ENCODE measurements around the gene TSPO.

The TSPO gene

GRCh38 chr22:43160497-43161126 is 9.3 kb downstream of the TSPO start:
- no peaks in the 10 kb centered on the region for H3K9me3 ChIP-seq (ENCODE audit: control insufficient read depth, insufficient read depth, low read depth, low read length)
- H3K4me1 ChIP-seq (ENCODE audit: control insufficient read depth, insufficient read depth, low read length), result no peaks in the 10 kb centered on the region; the same call in 1 of the 2 replicates
- no peaks in the 10 kb centered on the region for H3K36me3 ChIP-seq (ENCODE audit: control insufficient read depth, insufficient read depth, low read length)
- no peak overlapping the region for H3K9ac ChIP-seq (ENCODE audit: low read length)
- no peaks in the 10 kb centered on the region for H3K27me3 ChIP-seq (ENCODE audit: control insufficient read depth, insufficient read depth, low read length)
- H3K4me3 ChIP-seq (ENCODE audit: low read depth, low read length), result no peak overlapping the region
- H3K27ac ChIP-seq (ENCODE audit: low read depth, low read length), result no peak overlapping the region

DNA sequence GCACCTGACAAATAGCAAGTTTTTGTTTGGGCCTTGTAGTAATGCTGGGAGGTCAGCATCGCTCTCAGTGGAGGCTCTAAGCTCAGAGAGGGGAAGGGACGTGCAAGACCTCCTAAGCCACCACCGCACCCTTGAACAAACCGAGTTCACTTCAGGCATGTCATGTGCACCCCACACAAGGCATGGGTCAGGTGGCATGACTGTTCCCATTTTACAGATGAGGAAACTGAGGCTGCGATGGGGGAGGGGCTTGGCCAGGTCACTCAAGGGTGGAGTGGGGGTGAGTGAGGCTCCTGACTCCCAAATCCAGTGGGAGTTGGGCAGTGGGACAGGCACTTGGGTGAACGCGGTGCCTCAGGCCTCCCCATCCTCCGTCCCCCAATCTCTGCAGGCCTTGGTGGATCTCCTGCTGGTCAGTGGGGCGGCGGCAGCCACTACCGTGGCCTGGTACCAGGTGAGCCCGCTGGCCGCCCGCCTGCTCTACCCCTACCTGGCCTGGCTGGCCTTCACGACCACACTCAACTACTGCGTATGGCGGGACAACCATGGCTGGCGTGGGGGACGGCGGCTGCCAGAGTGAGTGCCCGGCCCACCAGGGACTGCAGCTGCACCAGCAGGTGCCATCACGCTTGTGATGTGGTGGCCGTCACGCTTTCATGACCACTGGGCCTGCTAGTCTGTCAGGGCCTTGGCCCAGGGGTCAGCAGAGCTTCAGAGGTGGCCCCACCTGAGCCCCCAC is 11.2 kb downstream of the TSPO start:
- H3K4me3 ChIP-seq (ENCODE audit: low read depth, low read length), result no peak overlapping the region
- H3K27me3 ChIP-seq (ENCODE audit: control insufficient read depth, insufficient read depth, low read length), result no peaks in the 10 kb centered on the region
- no peak overlapping the region for H3K27ac ChIP-seq (ENCODE audit: low read depth, low read length)
- H3K9me3 ChIP-seq (ENCODE audit: control insufficient read depth, insufficient read depth, low read depth, low read length), result no peaks in the 10 kb centered on the region
- peaks cover 5% of the 10 kb centered on the region for H3K36me3 ChIP-seq (ENCODE audit: control insufficient read depth, insufficient read depth, low read length)
- no peaks in the 10 kb centered on the region for H3K4me1 ChIP-seq (ENCODE audit: control insufficient read depth, insufficient read depth, low read length)
- no peak overlapping the region for H3K9ac ChIP-seq (ENCODE audit: low read length)

GRCh38 chr22:43163241-43163795 is 12.0 kb downstream of the TSPO start:
- no peak overlapping the region for H3K4me3 ChIP-seq (ENCODE audit: low read depth, low read length)
- no peaks in the 10 kb centered on the region for H3K9me3 ChIP-seq (ENCODE audit: control insufficient read depth, insufficient read depth, low read depth, low read length)
- H3K4me1 ChIP-seq (ENCODE audit: control insufficient read depth, insufficient read depth, low read length), result no peaks in the 10 kb centered on the region
- H3K27ac ChIP-seq (ENCODE audit: low read depth, low read length), result no peak overlapping the region
- H3K27me3 ChIP-seq (ENCODE audit: control insufficient read depth, insufficient read depth, low read length), result no peaks in the 10 kb centered on the region
- no peak overlapping the region for H3K9ac ChIP-seq (ENCODE audit: low read length)
- H3K36me3 ChIP-seq (ENCODE audit: control insufficient read depth, insufficient read depth, low read length), result peaks cover 12% of the 10 kb centered on the region

DNA sequence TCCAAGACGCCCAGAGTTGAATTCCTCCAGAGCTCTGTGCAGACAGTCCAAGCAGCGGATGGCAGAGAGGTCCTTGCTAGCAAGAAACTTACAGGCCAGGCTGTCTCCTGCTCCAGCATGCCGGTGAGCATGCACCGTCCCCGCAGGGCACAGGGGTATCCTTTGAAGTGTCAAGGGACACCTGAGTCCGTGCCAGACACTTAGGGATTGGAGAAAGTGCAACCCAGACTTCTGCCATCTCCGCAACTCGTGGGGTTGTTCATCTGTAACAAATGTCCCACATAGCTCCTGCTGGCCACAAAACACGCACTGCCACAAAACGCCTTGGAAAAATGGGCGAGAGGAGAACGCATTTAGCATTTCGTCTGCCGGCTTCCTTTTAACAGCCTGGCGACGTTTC is 13.3 kb downstream of the TSPO start:
- Histone ChIP-seq H3K9ac (ENCODE audit: low read length) (no peak overlapping the region), H3K36me3 (ENCODE audit: control insufficient read depth, insufficient read depth, low read length) (peaks cover 26% of the 10 kb centered on the region), H3K27me3 (ENCODE audit: control insufficient read depth, insufficient read depth, low read length) (no peaks in the 10 kb centered on the region), H3K4me1 (ENCODE audit: control insufficient read depth, insufficient read depth, low read length) (no peaks in the 10 kb centered on the region), H3K9me3 (ENCODE audit: control insufficient read depth, insufficient read depth, low read depth, low read length) (no peaks in the 10 kb centered on the region), H3K27ac (ENCODE audit: low read depth, low read length) (no peak overlapping the region), H3K4me3 (ENCODE audit: low read depth, low read length) (no peak overlapping the region)

DNA sequence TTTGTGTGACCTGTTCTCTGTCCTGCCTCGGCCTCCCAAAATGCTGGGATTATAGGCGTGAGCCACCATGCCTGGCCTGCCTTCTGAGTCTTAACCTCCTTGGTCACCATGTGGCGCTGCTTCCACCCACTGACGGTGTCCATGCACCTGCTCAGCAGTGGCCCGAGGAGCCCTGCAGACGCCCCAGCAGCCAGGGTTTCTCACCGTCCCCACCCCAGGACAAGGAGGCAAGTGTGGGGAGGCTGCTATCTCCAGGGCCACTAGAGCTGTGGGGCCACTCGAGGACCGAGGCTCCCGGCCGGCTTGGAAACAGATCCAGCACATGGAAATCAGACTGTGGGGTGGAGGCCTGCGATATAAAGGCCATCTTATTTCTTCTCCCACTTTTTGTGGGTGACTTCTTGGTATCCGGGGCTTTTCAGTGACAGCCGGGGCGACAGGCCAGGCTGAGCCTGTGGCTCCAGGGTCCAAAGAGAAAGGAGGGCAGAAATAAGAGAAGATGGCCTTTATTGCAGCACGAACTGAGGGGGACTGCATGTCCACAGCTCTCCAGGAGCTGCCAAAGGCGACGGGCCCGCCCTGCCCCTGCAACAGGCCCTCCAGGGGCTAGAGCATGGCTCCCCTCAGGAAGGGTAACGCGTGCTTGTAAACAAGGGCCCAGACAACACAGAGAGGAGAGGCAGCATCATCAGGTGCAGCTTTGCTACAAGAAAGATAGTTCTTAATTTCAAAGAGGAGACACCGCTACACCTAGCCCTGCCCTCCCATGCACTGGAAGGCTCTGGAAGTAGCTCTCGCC is 15.0 kb downstream of the TSPO start:
- Histone ChIP-seq H3K4me1 (ENCODE audit: control insufficient read depth, insufficient read depth, low read length) (no peaks in the 10 kb centered on the region), H3K36me3 (ENCODE audit: control insufficient read depth, insufficient read depth, low read length) (peaks cover 43% of the 10 kb centered on the region), H3K27ac (ENCODE audit: low read depth, low read length) (no peak overlapping the region), H3K9ac (ENCODE audit: low read length) (no peak overlapping the region), H3K27me3 (ENCODE audit: control insufficient read depth, insufficient read depth, low read length) (no peaks in the 10 kb centered on the region), H3K4me3 (ENCODE audit: low read depth, low read length) (no peak overlapping the region), H3K9me3 (ENCODE audit: control insufficient read depth, insufficient read depth, low read depth, low read length) (no peaks in the 10 kb centered on the region)

- Histone ChIP-seq H3K4me1 (ENCODE audit: control insufficient read depth, insufficient read depth, low read length) (no peaks in the 10 kb centered on the region), H3K36me3 (ENCODE audit: control insufficient read depth, insufficient read depth, low read length) (peaks cover 50% of the 10 kb centered on the region), H3K4me3 (ENCODE audit: low read depth, low read length) (no peak overlapping the region), H3K27me3 (ENCODE audit: control insufficient read depth, insufficient read depth, low read length) (no peaks in the 10 kb centered on the region), H3K9me3 (ENCODE audit: control insufficient read depth, insufficient read depth, low read depth, low read length) (no peaks in the 10 kb centered on the region), H3K9ac (ENCODE audit: low read length) (no peak overlapping the region), H3K27ac (ENCODE audit: low read depth, low read length) (no peak overlapping the region)
These were observed 15.7 kb downstream of the TSPO start for GRCh38 chr22:43167001-43167589.

GRCh38 chr22:43168471-43169309 is 17.3 kb downstream of the TSPO start:
- H3K4me3 ChIP-seq (ENCODE audit: low read depth, low read length), result no peak overlapping the region
- H3K9ac ChIP-seq (ENCODE audit: low read length), result no peak overlapping the region
- H3K9me3 ChIP-seq (ENCODE audit: control insufficient read depth, insufficient read depth, low read depth, low read length), result no peaks in the 10 kb centered on the region
- H3K27me3 ChIP-seq (ENCODE audit: control insufficient read depth, insufficient read depth, low read length), result no peaks in the 10 kb centered on the region
- H3K4me1 ChIP-seq (ENCODE audit: control insufficient read depth, insufficient read depth, low read length), result no peaks in the 10 kb centered on the region
- H3K36me3 ChIP-seq (ENCODE audit: control insufficient read depth, insufficient read depth, low read length), result peaks cover 65% of the 10 kb centered on the region
- H3K27ac ChIP-seq (ENCODE audit: low read depth, low read length), result no peak overlapping the region

GRCh38 chr22:43169310-43170130 is 18.2 kb downstream of the TSPO start:
- Histone ChIP-seq H3K9ac (ENCODE audit: low read length) (no peak overlapping the region), H3K27ac (ENCODE audit: low read depth, low read length) (no peak overlapping the region), H3K9me3 (ENCODE audit: control insufficient read depth, insufficient read depth, low read depth, low read length) (no peaks in the 10 kb centered on the region), H3K4me3 (ENCODE audit: low read depth, low read length) (no peak overlapping the region), H3K36me3 (ENCODE audit: control insufficient read depth, insufficient read depth, low read length) (peaks cover 73% of the 10 kb centered on the region), H3K27me3 (ENCODE audit: control insufficient read depth, insufficient read depth, low read length) (no peaks in the 10 kb centered on the region), H3K4me1 (ENCODE audit: control insufficient read depth, insufficient read depth, low read length) (no peaks in the 10 kb centered on the region)

GRCh38 chr22:43170131-43170480 is 18.7 kb downstream of the TSPO start:
- no peaks in the 10 kb centered on the region for H3K27me3 ChIP-seq (ENCODE audit: control insufficient read depth, insufficient read depth, low read length)

More at GRCh38 chr22:43170131-43170480, 18.7 kb downstream of the TSPO start:
- Histone ChIP-seq H3K9ac (ENCODE audit: low read length) (no peak overlapping the region), H3K27ac (ENCODE audit: low read depth, low read length) (no peak overlapping the region), H3K36me3 (ENCODE audit: control insufficient read depth, insufficient read depth, low read length) (peaks cover 79% of the 10 kb centered on the region), H3K9me3 (ENCODE audit: control insufficient read depth, insufficient read depth, low read depth, low read length) (no peaks in the 10 kb centered on the region), H3K4me3 (ENCODE audit: low read depth, low read length) (no peak overlapping the region), H3K4me1 (ENCODE audit: control insufficient read depth, insufficient read depth, low read length) (no peaks in the 10 kb centered on the region)
